NOMO-1 (cell line): ENCODE measurements around the gene QSOX1.

Experiments used
- DNase-seq, 2 experiments: peaks; one replicate each; lab custom pipeline; 2025; ENCODE audit not compliant: unreplicated experiment in 2 of 2; lab: John Stamatoyannopoulos, UW

QSOX1 gene

DNA sequence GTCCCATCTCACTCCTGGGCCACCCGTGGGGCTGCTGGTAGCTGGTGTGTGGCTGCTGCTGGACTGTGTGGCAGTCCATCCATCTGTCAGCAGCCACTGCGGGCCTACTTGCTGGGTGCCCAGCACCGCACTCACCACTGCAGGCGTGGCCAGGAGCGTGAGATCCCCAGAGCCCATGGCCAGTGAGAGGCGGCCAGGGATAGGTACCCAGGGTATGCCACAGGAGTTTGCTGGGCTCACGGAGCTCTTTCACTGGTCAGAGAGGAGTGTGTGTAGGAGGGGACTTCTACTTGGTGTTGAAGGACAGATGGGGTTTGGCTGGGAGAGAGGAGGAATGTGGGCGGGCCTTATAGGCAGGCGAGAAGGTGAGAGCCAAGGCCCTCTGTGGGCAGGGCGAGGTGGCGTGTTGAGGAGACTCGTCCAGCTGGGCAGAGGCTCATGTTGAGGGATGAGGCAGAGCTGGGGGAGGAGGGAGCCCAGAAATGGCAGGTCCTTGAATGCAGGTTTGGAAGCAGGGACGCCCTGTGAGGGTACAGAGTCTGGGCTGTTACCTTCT, 15.0 kb downstream of the QSOX1 start:
- no peak for DNase-seq

DNA sequence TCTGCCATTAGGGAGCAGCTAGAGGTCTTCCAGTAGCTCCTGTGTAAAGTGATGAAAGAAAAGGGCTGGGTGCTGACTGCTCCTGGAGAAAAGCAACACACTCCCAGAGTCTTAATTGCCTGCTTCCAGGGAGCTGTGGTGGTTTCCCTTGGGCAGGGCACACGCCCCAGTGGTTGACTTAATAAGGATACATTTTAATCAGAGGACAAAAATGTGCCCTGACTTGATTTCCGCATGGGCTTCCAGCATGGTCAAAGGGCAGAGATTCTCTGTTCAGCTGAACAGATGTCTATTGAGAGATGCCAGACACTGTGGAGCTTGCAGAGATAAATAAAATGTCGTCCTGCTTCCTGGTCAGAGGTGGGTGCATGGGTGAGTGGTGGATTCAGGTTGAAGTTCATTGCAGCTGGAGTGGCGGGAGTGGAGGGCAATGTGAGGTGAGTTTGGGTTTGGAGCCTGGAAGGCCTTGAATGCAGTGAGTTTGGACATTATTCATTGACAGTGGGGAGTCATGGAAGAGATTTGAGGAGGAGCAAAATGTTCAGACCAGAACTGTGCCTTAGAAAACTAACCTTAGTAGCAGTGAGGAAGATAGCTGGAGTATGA, 16.0 kb downstream of the QSOX1 start:
- DNase-seq: no peak

DNA sequence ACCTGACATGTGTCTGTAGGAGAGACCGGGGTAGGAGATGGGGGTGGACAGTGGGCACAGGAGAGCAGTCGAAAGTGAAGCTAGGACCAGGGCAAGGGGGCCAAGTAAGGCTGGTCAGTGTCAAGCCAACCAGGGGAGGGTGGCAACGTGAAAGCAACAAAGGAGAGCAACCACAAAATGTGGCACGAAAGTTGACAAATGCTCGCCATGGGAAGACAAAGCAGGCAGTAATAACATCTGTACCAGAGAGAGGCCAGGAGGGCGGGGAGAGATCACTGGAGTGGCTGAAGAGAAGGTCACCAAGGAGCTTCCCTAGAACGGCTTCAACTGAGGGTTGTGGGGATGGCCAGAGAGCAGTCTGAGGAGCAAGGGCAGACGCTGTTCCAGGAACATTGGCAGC, 17.0 kb downstream of the QSOX1 start:
- no peak for DNase-seq

DNA sequence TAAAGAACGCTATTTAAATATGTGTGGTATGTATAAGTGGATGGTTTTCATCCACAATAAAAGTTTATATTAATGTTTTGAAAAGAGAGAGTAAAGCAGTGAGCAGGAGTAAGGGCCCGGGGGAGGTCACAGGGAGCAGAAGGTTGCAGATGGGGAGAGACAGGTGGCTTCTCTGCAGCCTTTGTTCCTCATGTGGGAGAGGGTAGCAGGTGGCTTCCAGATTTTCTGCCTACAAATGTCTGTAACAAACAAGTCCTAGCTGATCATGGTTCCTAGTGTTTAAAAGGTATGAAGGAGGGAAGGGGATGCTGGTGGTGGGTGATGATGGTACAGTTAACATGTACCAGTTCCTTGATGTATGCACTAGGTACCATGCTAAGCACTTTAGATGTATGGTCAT, 18.8 kb downstream of the QSOX1 start:
- no peak for DNase-seq

DNA sequence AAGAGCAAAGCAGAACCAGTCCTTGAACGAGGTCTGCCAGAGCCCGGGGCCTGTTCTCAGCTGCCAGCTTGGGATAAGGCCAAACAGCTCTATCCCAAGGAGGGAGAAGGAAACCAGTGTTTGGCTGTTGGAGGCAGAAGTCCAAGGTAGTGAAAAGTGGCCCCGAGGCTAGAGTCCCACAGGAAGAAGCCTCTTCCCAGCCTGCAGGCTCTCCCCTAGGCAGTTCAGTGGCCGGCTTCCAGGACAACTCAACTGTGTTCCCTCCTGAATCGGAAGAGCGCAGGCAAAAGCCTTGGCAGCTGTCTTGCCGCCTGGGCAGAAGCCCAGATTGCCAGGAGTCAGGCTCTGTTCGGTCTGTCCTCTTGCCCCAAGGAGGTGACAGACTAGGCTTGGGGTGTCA, 19.3 kb downstream of the QSOX1 start:
- DNase-seq: no peak

DNA sequence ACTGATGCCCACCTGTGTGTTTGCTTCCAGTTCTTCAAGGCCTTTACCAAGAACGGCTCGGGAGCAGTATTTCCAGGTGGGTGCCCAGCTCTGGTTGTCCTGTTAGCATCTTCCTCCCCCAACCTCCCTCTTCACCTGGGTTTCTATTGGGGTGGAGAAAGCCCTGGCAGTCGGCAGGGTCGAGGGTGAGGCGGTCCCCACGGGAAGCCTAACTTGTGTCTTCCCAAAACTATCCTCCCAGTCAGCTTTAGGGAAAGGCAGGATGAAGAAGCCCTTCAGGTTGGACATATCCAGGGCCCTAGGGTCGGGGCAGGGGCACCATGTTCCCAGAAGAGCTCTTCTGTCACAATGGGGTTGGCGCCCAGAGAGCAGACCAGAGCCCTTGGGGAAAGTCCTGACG, 20.6 kb downstream of the QSOX1 start:
- no peak for DNase-seq

DNA sequence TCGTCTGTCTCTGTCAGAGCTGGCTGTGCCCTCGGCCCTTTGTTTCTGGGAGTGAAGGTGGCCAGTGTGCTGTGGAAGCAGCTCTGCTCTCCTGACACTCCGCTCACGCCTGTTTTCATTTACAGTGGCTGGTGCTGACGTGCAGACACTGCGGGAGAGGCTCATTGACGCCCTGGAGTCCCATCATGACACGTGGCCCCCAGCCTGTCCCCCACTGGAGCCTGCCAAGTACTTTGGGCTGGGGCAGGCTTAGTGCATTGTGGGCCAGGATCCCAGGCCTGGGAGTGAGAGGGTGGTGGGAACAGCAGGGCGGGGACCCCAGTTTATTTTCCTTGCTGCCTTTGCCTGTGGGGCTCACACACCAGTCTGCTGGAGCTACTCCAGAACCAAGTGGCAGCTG, 21.1 kb downstream of the QSOX1 start:
- DNase-seq: no peak

DNA sequence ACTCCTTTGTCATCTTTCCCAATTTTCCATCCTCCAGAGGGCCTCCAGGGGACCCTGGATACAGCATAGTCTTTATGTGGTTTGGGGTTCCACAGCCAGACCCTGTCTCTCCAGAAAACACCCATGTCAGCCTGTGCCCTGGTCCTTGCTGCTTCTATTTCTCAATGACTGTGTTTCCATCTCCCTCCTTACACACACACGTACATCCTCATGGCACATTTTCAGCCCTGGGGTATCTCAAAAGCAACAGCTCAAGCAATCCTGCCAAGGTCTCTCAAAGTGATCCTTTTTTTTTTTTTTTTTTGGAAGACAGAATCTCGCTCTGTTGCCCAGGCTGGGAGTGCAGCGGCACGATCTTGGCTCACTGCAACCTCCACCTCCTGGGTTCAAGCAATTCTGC, 22.3 kb downstream of the QSOX1 start:
- no peak for DNase-seq

DNA sequence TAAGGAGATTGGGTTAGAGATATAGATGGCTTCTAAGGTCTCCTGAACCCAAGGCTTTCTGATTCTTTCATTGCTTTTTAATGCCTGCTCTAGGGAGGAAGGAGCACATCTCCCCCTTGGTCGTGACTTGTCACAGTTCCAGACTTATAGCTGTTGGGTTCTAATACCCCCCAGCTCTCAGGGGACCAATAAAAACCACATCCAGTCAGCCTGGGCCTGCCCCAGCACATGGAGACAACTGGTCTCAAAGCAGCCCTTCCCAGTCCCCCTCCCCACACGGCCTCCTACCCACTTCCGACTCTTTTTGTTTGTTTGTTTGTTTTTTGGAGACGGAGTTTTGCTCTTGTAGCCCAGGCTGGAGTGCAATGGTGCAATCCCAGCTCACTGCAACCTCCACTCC, 23.3 kb downstream of the QSOX1 start:
- DNase-seq: no peak

DNA sequence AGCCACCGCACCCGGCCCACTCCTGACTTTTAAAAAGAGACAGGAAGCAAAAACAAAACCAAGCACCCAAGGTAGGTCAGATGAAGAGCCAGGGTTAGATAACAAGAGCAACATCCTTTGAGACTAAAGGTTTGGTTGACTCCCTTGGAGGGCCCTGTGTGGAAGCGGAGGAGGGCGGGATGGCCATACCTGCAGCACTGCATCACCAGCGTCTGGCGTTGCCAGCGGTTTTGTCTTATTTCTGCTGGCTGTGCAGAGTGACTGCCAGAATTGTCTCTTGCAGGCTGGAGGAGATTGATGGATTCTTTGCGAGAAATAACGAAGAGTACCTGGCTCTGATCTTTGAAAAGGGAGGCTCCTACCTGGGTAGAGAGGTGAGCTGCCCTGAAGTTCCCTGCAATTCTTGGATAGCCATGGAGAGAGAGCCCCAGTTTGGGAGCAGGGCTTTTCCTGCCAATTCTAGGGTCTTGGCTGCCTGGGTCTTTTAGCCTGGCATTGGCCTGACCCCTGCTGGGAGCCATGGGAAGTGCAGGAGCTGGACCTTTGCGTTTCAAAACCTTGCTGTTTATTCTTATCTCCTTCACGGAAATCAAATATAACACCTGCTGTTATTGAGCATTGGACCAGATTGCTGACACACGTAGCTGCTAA, 24.0 kb downstream of the QSOX1 start:
- peak; percentile 17 to 18 for DNase-seq

DNA sequence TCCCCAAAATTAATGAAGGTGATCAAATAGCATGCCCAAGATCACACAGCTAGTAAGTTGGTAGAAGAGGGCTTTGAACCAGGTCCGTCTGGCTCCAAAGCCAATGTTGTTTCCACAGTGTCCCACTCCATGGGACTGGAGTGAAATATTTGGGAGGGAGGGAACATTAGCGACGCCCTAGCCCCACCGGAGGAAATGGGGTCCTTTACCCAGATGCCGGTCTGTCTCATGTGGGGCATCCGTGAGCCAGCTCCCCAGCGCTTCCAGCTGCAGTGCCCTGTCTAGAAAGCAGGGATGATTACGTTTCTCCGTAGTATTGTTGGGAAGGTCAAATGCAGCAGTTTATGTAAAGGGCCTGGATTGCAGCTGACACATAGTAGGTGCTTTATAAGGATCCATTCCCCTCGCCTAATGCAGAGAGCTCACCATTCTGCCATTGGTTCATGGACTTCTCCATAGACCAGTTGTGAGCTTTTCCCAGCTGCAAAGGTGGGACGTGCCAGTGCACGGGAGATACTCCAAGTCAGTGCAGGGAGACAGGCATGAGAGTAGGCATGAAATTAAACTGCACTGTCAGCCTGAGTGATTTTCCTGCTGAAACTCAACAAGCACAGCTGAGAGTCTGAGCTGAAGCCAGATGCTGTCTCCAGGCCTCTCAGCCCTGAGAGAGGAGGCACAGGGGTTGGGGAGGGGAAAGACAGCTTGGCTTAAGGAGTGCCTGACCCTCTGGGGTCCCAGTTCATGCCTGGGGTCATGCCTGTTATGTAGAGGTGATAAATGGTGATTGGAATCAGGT, 24.7 kb downstream of the QSOX1 start:
- DNase-seq: no peak

DNA sequence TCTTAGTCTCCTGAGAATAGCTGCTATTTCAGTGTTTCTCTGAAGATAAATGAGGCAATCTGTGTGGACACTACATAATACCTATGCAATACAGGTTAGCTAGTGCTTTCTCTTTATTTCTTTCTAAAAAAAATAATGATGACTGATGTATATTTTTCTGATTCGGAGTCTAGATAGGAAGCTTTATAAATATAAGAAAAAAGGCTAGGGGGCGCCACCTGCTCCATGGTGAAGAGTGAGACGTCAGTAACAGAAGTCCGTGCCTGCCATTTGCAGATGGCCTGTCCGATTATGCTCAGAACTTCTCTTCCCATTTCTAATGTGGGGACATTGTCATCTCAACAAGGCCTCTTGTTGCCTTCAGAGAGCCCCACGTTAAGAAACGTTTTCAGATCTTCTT, 26.4 kb downstream of the QSOX1 start:
- DNase-seq: peak in 1 of 2 experiments; percentile 28

DNA sequence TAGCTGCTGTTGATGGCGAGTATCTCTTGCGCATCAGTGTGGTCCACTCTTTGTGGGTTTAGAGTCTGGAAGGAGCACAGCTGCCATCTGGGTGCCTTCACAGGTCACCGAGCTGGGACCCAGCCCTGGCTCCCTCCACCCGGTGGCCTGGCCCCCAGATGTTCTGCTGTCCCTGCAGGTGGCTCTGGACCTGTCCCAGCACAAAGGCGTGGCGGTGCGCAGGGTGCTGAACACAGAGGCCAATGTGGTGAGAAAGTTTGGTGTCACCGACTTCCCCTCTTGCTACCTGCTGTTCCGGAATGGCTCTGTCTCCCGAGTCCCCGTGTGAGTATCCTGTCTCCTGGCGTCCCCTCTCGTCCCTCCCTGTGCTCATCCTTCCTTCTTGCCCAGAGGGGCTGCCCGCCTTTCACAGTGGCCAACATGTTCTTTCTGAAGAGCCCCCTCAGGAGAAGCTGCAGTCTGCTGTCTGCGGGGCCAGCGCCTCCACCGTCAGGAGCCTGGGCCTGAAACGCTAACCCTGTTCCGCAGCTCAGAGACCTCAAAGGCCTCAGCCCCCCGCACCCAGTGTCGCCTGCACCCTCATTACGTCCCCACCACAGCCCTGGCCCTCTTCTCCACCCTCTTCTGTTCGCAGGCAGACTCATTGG, 27.4 kb downstream of the QSOX1 start:
- no peak for DNase-seq

DNA sequence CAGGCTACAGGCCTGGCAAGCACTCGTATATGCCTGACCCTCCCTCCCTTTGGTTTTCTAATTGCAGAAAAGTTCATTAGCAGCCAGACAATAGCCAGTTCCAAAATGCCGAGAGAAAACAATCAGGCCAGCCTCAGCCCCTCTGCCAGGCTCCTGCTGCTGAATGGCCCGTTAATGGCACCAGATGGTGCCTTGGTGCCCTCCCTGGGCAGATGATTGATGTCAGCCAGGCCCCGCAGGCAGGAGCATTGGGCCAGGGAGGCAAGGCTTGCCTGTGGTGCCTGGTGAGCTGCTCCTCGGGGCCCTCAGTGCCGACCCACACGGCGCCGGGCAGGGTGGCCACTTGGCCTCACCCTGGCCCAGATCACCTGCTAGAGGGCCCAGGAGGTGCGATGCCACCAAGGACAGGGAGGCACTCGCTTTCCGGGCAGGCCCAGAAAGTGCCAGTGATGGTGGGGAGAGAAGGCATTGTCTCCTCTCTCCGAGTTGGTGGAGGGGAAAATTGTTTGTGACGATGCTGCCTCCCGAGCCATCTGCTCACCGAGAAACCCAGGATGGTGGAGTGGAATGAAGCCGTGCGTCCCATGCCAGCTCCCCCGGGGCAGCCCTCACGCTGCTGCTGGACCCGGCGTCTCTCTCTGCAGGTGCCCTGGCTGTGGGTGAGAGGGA, 28.1 kb downstream of the QSOX1 start:
- no peak for DNase-seq

DNA sequence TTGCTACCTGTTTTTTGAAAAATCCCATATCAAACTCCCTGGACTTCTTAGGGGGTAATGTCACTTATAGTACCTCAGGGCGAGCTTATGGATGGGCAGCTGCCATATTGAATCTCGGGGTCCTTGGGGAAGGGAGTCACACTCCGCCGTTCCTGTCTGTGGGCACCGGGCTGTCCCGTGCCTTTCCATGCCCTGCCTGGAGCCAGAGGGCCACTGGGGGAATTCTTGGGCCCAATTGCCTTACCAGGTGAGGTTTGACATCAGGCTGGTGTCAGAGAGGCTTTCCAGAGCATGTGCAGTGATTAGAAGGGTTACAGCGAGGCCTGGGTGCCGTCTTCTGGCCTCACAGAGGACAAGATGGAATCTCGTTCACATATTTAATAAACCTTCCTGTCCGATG, 28.8 kb downstream of the QSOX1 start:
- DNase-seq: no peak

DNA sequence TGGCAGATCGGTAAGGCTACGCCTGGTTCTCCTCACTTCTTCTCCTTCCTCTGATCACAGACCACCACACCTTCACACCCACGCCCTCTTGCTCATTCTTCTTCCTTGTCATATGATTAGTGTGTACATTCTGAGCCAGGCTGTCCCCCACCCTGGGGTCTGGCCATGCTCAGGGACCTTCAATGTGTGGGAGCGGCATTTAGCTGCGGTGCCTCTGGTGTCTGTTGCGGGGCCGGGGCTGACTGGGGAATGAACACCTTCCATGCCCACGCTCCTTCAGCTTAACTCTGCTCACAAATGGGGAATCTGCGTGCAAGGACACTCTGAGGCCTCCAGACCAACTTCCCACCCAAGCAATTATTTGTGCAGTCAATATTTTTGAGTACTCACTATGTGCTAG, 29.4 kb downstream of the QSOX1 start:
- DNase-seq: no peak

DNA sequence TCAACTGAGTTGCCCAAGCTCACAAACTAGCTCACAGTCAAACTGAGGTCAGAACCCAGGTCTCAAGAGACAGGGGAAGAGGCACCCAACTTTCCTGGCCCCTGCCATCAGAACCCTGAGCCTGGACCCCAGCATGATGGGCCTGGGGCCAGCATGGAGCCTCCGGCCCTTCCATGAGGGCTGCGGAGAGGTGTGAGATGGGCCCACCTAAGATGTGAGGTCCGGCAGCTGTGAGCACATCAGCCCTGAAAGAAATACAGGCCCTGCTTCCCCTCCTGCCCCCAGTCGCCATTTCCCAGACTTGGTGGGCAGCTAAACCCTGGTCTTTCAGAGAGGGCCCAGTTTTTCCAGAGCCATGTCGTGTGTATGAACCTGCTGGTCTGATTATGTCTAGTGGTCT, 30.6 kb downstream of the QSOX1 start:
- no peak for DNase-seq

DNA sequence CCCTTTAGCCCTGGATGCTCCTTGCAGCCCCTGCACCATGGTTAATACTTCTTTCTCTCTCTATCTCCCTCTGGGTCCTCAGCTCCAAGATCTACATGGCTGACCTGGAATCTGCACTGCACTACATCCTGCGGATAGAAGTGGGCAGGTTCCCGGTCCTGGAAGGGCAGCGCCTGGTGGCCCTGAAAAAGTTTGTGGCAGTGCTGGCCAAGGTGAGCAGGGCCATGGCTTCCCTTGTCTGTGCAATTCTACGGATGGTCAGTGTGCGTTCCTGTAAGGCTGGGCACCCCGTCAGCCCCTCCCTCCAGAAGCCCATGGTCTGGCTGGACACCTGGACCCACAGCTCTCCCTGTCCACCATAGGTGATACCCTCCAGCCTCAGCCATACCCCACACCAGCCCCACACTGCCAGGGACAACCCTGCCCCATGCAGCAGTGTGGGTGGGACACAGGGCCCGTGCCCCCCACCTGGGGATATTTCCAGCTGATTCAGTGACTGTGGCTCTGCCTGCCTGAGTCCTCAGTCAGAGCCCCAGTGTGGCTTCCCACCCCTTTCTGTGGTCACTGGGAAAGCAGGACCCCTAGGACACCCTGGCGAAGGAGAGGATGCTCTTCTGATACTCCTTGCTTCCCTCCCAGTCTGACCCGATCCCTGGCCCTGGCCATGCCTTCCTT, 31.4 kb downstream of the QSOX1 start:
- no peak for DNase-seq

DNA sequence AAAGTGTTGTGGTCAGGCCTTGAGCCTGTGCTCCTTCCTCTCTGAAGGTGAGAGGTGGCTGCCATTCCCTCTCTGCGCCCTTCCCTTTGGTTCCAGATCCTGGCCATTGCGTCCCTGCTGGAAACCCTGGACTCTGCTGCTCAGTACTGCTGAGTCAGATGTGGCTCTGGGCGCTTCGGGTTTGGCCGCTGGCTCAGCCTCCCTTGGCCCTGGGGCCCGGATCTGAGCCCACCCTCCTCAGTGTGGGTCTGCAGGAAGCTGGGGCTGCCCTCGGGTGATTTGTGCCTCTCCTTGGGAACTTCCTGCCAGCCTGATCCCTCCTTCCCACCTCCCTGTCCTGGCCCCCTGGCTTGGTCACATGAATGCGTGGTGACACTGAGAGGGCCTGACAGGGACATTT, 32.2 kb downstream of the QSOX1 start:
- no peak for DNase-seq

DNA sequence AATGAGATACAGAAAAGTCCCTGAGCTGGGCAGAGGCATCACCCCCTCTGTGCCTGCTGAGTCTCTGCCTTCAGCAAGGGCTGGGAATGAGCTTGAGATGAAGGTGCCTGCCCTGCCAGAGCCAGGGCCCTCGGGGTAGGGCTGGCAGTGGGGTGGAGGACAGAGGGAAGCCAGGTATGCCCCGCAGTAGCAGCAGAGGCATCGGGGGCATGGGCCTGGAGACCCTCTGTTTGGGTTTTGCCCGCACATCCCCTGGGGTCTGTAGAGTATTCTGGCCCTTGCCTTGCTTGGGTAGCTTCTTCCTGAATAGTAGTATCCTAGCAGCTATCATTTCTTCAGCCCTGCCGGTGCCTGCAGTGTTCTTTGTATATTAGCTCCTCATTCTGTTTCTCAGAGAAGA, 33.0 kb downstream of the QSOX1 start:
- DNase-seq: no peak
